Endothelial cell of umbilical vein (primary cell): ENCODE data around the gene ELP6. TPM values are rescaled to one million over a fixed set of nuclear protein-coding genes. Genes with fewer than 3 reads are reported as not detected.

ENCODE experiments used
- BruUV-seq: library from RNA; stranded (reverse); fragments of 400-500 nt; replicated peaks from 2 replicates; lab custom pipeline; 2021; lab: Mats Ljungman, UMichigan
- CTCF ChIA-PET: fragments of 300-600, 350-600 bp; sonication (Branson Sonifier 250); formaldehyde crosslinking; loops from one replicate; lab custom pipeline; 2021; ENCODE audit warnings: antibody characterized with exemption, inconsistent platforms; lab: Charles Lee
- POLR2A ChIA-PET: fragments of 300-600, 350-600 bp; sonication (Branson Sonifier 250); formaldehyde crosslinking; loops from one replicate; lab custom pipeline; 2021; ENCODE audit warnings: antibody characterized with exemption, inconsistent platforms; lab: Charles Lee
- DNase-seq: peaks from one replicate; pipeline ENCODE4 v3.0.0-alpha.2; 2011; ENCODE audit warnings: low read depth, low spot score
- FAIRE-seq: peaks from 2 replicates; lab custom pipeline; 2011; peaks lifted over from hg19 to GRCh38; lab: Jason Lieb, UNC
- H2AFZ ChIP-seq: 2 replicates; pipeline ENCODE4 v1.6.0; 2012; ENCODE audit warnings: low read depth, low read length, control low read depth, inconsistent platforms
- H3K27ac ChIP-seq: 2 replicates; pipeline ENCODE4 v1.5.1; 2011; ENCODE audit warnings: low read depth, mild to moderate bottlenecking, control low read depth, low read length, moderate library complexity; ENCODE audit not compliant: insufficient read depth
- H3K27me3 ChIP-seq, 2 experiments: 2 replicates each; pipeline versions ENCODE4 v1.6.0 to v1.6.1; 2011; ENCODE audit warnings: low read length in 2 of 2, mixed read lengths in 1 of 2; ENCODE audit not compliant: control insufficient read depth in 2 of 2, insufficient read depth in 2 of 2
- H3K36me3 ChIP-seq, 2 experiments: 2 replicates in 1 of 2; 3 replicates in 1 of 2; pipeline ENCODE4 v1.5.1; 2011; ENCODE audit warnings: low read length in 2 of 2, mild to moderate bottlenecking in 1 of 2, moderate library complexity in 1 of 2; ENCODE audit not compliant: control insufficient read depth in 2 of 2, insufficient read depth in 2 of 2; ENCODE audit errors: extremely low read depth in 1 of 2
- H3K4me1 ChIP-seq: 3 replicates; pipeline ENCODE4 v1.5.1; 2011; ENCODE audit warnings: mild to moderate bottlenecking, low read length; ENCODE audit not compliant: control insufficient read depth, insufficient read depth; ENCODE audit errors: extremely low read depth
- H3K4me2 ChIP-seq: 2 replicates; pipeline ENCODE4 v1.6.1; 2011; ENCODE audit warnings: low read length, control low read depth, mixed read lengths; ENCODE audit not compliant: insufficient read depth
- H3K4me3 ChIP-seq, 3 experiments: fragments of 200-600 bp in 1 of 3; sonication (generic), shearing (Covaris generic) in 1 of 3; replicated peaks in 1 of 3; 2 replicates each; pipeline ENCODE4 v1.5.1; 2011 to 2016; ENCODE audit warnings: control low read depth in 3 of 3, low read length in 3 of 3, mild to moderate bottlenecking in 2 of 3, inconsistent platforms in 1 of 3, low read depth in 1 of 3, moderate library complexity in 1 of 3; ENCODE audit not compliant: insufficient read depth in 1 of 3
- H3K79me2 ChIP-seq: 2 replicates; pipeline ENCODE4 v1.6.0; 2012; ENCODE audit warnings: low read length, inconsistent platforms; ENCODE audit not compliant: control insufficient read depth, insufficient read depth
- H3K9ac ChIP-seq: replicated peaks from 2 replicates; pipeline ENCODE3; 2011; ENCODE audit warnings: low read length, control low read depth; ENCODE audit not compliant: insufficient read depth; ENCODE audit errors: extremely low read depth
- H3K9me1 ChIP-seq: replicated peaks from 3 replicates; pipeline ENCODE4 v1.6.0; 2011; ENCODE audit warnings: mild to moderate bottlenecking, low read length; ENCODE audit not compliant: control insufficient read depth, insufficient read depth; ENCODE audit errors: extremely low read depth
- H3K9me3 ChIP-seq: replicated peaks from 2 replicates; pipeline ENCODE4 v1.5.1; 2012; ENCODE audit warnings: low read length, inconsistent platforms; ENCODE audit not compliant: control insufficient read depth, insufficient read depth
- H4K20me1 ChIP-seq: replicated peaks from 2 replicates; pipeline ENCODE3; 2011; ENCODE audit warnings: mild to moderate bottlenecking, low read length; ENCODE audit not compliant: control insufficient read depth, insufficient read depth; ENCODE audit errors: extremely low read depth
- EZH2 ChIP-seq: IDR thresholded peaks from 2 replicates; pipeline ENCODE4 v1.6.1; 2012; ENCODE audit warnings: borderline replicate concordance, low read depth, mild to moderate bottlenecking, moderate library complexity, low read length, inconsistent platforms; ENCODE audit not compliant: severe bottlenecking
- FOS ChIP-seq: IDR thresholded peaks from 2 replicates; pipeline ENCODE4 v1.6.1; 2011; ENCODE audit warnings: mild to moderate bottlenecking, low read length, moderate library complexity, borderline replicate concordance; ENCODE audit not compliant: insufficient read depth
- GATA2 ChIP-seq: IDR thresholded peaks from 2 replicates; pipeline ENCODE4 v1.7.0; 2011; ENCODE audit warnings: low read depth, mild to moderate bottlenecking, moderate library complexity, mixed read lengths, low read length; ENCODE audit not compliant: insufficient read length, insufficient read depth
- JUN ChIP-seq: IDR thresholded peaks from 2 replicates; pipeline ENCODE4 v1.6.1; 2011; ENCODE audit warnings: borderline replicate concordance, low read depth; ENCODE audit not compliant: insufficient read length, insufficient read depth
- MAX ChIP-seq: IDR thresholded peaks from 2 replicates; pipeline ENCODE4 v1.6.1; 2011; ENCODE audit not compliant: insufficient read depth, insufficient read length
- MYC ChIP-seq: IDR thresholded peaks from one replicate; pipeline ENCODE4 v1.6.1; 2011; ENCODE audit warnings: mild to moderate bottlenecking, low read depth, low read length
- POLR2A ChIP-seq: IDR thresholded peaks from 2 replicates; pipeline ENCODE4 v1.6.1; 2012; ENCODE audit warnings: low read depth, mild to moderate bottlenecking, control low read depth, low read length
- POLR2AphosphoS5 ChIP-seq: IDR thresholded peaks from 2 replicates; pipeline ENCODE4 v1.6.1; 2012; ENCODE audit warnings: low read depth, mild to moderate bottlenecking, control low read depth, low read length, moderate library complexity; ENCODE audit not compliant: insufficient read depth
- dilution Hi-C: fragments of 300-500 bp; cut with MboI; formaldehyde crosslinking; loops from one replicate; pipeline ENCODE4 v1.15.0; 2019; ENCODE audit warnings: low sequenced_read_pairs; ENCODE audit not compliant: extremely low pct_ligation_motif_present
- intact Hi-C: fragments of 100-400 bp; cut with micrococcal nuclease; formaldehyde crosslinking; loops from one replicate; pipeline ENCODE4 v1.10.0; 2022
- polyA plus RNA-seq, 4 experiments: library from polyadenylated mRNA; depleted of rRNA in 3 of 4; stranded (reverse) in 3 of 4; unstranded in 1 of 4; fragments of >200 nt; gene quantifications; 2 replicates each; pipeline versions ENCODE4 v1.2.1 to v1.2.3, GENCODE V29; 2011 to 2012; ENCODE audit warnings: missing spikeins in 1 of 4
- total RNA-seq: library from RNA; stranded (reverse); gene quantifications from 2 replicates; pipeline ENCODE4 v1.2.3, GENCODE V29; 2021
- TF ChIP-seq, protein P1 (sequence below), 2 donors: IDR thresholded peaks; 1 replicate in 1 of 2; 2 replicates in 1 of 2; pipeline ENCODE4 v1.5.1; 2011; ENCODE audit warnings: low read length in 2 of 2, mild to moderate bottlenecking in 2 of 2, moderate library complexity in 2 of 2, control low read depth in 1 of 2, inconsistent platforms in 1 of 2, low read depth in 1 of 2; ENCODE audit not compliant: insufficient read depth in 1 of 2; ENCODE audit errors: extremely low read depth in 1 of 2

ELP6 gene
- total and polyA plus RNA-seq, 2 donors (not counting 3 experiments of a cell fraction or from before 2014, with no cell fraction given) = 48.1 to 91.0 TPM

GRCh38 chr3:47515100-47515499 lies 1.6 kb upstream of the ELP6 start:
- dilution Hi-C loops (no loop called here), intact Hi-C loops (no loop called here)
- H3K27ac ChIP-seq = no peak overlapping the region
- peaks cover 25% of the 10 kb centered on the region for H3K79me2 ChIP-seq
- no peak for DNase-seq
- H4K20me1 ChIP-seq = no peaks in the 10 kb centered on the region
- ChIA-PET CTCF (no interaction called here), POLR2A (interaction anchor here (0.6 kb wide), 1 partner anchor 308 kb away, joined by 7 read pairs; no protein-coding TSS in a partner anchor)
- H3K9me1 ChIP-seq = no peaks in the 10 kb centered on the region
- BruUV-seq = no TSS peak
- no peak for FAIRE-seq
- no peaks in the 10 kb centered on the region for H3K9me3 ChIP-seq
- H3K4me3 ChIP-seq = no peak overlapping the region
- H3K9ac ChIP-seq = no peak overlapping the region
- peaks cover 4 to 5% of the 10 kb centered on the region in 2 experiments for H3K36me3 ChIP-seq
- H2AFZ ChIP-seq = no peak overlapping the region
- no peak for TF ChIP-seq POLR2AphosphoS5
- TF ChIP-seq, protein P1, sequence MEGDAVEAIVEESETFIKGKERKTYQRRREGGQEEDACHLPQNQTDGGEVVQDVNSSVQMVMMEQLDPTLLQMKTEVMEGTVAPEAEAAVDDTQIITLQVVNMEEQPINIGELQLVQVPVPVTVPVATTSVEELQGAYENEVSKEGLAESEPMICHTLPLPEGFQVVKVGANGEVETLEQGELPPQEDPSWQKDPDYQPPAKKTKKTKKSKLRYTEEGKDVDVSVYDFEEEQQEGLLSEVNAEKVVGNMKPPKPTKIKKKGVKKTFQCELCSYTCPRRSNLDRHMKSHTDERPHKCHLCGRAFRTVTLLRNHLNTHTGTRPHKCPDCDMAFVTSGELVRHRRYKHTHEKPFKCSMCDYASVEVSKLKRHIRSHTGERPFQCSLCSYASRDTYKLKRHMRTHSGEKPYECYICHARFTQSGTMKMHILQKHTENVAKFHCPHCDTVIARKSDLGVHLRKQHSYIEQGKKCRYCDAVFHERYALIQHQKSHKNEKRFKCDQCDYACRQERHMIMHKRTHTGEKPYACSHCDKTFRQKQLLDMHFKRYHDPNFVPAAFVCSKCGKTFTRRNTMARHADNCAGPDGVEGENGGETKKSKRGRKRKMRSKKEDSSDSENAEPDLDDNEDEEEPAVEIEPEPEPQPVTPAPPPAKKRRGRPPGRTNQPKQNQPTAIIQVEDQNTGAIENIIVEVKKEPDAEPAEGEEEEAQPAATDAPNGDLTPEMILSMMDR (IDR thresholded peaks at IDR 0.05; ENCODE audit: extremely low read depth in 1 of 2, insufficient read depth in 1 of 2, low read depth in 1 of 2, low read length in 2 of 2) = no peak
- no peak for TF ChIP-seq JUN
- TF ChIP-seq FOS = no peak
- no peak for TF ChIP-seq MAX
- no peak for TF ChIP-seq POLR2A
- TF ChIP-seq EZH2 = no peak
- TF ChIP-seq MYC = no peak
- TF ChIP-seq GATA2 = no peak
- H3K4me1 ChIP-seq = peaks cover 12% of the 10 kb centered on the region
- H3K27me3 ChIP-seq = no peaks in the 10 kb centered on the region
- no peak overlapping the region for H3K4me2 ChIP-seq
